ENCODE data around the gene HNRNPK.
"Not testable (repeated sequence)": the region's sequence is repeated elsewhere in the genome, so short reads cannot be mapped to it uniquely, and the experiment has no call there.

HNRNPK gene

GRCh38 chr9:83976372-83976771 lies 3.6 kb downstream of the HNRNPK start:
- DNase-seq: no peak

GRCh38 chr9:83975300-83975699 lies 4.7 kb downstream of the HNRNPK start:
- no peak for DNase-seq

- no peak for DNase-seq
These were observed 7.7 kb downstream of the HNRNPK start for GRCh38 chr9:83972286-83972685.

GRCh38 chr9:83971485-83971884 lies 8.5 kb downstream of the HNRNPK start:
- DNase-seq: no peak

GRCh38 chr9:83969602-83970001 lies 10.4 kb downstream of the HNRNPK start:
- no peak for DNase-seq

GRCh38 chr9:83967073-83967472 lies 12.9 kb downstream of the HNRNPK start:
- DNase-seq: no peak

GRCh38 chr9:83966209-83966582 lies 13.8 kb downstream of the HNRNPK start:
- DNase-seq: no peak

- DNase-seq: peak; percentile 42
These were observed 14.4 kb downstream of the HNRNPK start for GRCh38 chr9:83965350-83966208.

GRCh38 chr9:83964973-83965349 lies 15.1 kb downstream of the HNRNPK start:
- peak; percentile 19 for DNase-seq

- DNase-seq: no peak
These were observed 17.9 kb downstream of the HNRNPK start for GRCh38 chr9:83962165-83962564.

- no peak for DNase-seq
These were observed 19.0 kb downstream of the HNRNPK start for GRCh38 chr9:83960991-83961390.

GRCh38 chr9:83959061-83959460 lies 21.0 kb downstream of the HNRNPK start:
- DNase-seq: no peak

GRCh38 chr9:83957248-83957513 lies 22.8 kb downstream of the HNRNPK start:
- no peak for DNase-seq

GRCh38 chr9:83956436-83957247 lies 23.4 kb downstream of the HNRNPK start:
- DNase-seq: peak; percentile 84

GRCh38 chr9:83956086-83956435 lies 24.0 kb downstream of the HNRNPK start:
- peak; percentile 57 for DNase-seq

GRCh38 chr9:83948096-83948495 lies 31.9 kb downstream of the HNRNPK start:
- not testable (repeated sequence) for DNase-seq

GRCh38 chr9:83940590-83941303 lies 39.3 kb downstream of the HNRNPK start:
- DNase-seq: no peak

GRCh38 chr9:83937861-83938455 lies 42.1 kb downstream of the HNRNPK start:
- DNase-seq: peak; percentile 84

- DNase-seq: no peak
These were observed 43.5 kb downstream of the HNRNPK start for GRCh38 chr9:83936523-83936922.

- peak; percentile 21 for DNase-seq
These were observed 44.6 kb downstream of the HNRNPK start for GRCh38 chr9:83935276-83935935.

- DNase-seq: no peak
These were observed 45.3 kb downstream of the HNRNPK start for GRCh38 chr9:83934569-83935275.

- DNase-seq: no peak
These were observed 46.2 kb downstream of the HNRNPK start for GRCh38 chr9:83933790-83934189.
